ENCODE data around the gene MEN1.

DNA sequence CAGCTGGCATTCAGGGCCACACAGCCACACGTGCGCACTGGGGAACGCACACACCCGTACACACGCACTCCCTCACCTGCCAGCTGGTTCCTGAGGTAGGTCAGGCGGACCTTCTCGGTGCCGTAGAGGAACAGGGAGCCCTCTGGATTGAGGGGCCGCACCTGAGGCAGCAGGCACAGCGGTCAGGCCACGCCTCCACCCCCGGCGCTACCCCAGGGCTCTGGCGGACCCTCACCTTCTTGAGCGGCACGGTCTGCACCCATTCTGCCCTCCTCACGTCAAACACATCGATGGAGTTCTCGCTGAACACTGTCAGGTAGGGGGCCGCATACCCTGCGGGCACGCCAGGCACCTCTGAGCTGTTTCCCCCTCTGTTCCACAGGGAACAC is 17.1 kb upstream of the MEN1 start:
- no peak for TF ChIP-seq CTCF (IDR thresholded peaks at IDR 0.05)
- no peak for TF ChIP-seq POLR2A (IDR thresholded peaks at IDR 0.05)
- TF ChIP-seq POLR2AphosphoS5 (IDR thresholded peaks at IDR 0.05), result no peak
- TF ChIP-seq EP300 (IDR thresholded peaks at IDR 0.05), result no peak
